ENCODE data around the gene OGFOD2. TPM values are rescaled to one million over a fixed set of nuclear protein-coding genes. Genes with fewer than 3 reads are reported as not detected.

Gene OGFOD2
- total RNA-seq, 1 donor from 2014 or later, result 20.2 TPM

DNA sequence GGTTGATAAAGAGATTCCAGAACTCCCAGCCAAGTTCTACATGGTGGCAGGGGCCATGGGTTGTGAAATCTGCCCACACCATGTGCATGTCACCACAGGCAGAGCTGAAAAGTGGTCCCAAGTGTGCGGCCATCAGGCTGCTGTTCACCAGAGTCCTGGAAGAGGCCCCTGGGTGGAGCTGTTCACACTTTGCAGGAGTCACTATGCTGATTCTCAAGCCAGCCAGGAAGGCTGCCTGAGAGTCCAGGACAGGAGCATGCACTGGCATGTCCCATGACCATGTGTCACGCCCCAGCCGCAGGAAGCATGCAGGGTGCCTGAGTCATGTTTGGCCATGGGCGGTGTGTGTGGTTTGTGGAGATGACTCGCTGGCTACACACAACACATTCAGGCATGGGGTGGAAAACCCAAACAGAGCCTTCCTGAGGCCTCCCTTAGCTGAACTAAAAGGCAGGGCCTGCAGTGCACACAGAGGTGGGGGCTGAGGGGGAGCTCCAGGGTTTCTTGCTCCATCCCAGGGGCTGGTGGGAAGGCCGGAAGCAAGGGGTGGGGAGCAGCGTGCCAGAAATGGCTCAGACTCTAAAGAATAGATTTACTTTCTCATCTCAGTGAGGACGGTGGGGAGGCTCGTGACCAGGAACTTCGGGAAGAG lies 28.2 kb upstream of the OGFOD2 start:
- peak overlapping the region; percentile 9 for H3K4me3 Mint-ChIP-seq (ENCODE audit: unreplicated experiment)
- H3K36me3 Mint-ChIP-seq (ENCODE audit: unreplicated experiment), result no peaks in the 10 kb centered on the region
- TF ChIP-seq, protein P1, sequence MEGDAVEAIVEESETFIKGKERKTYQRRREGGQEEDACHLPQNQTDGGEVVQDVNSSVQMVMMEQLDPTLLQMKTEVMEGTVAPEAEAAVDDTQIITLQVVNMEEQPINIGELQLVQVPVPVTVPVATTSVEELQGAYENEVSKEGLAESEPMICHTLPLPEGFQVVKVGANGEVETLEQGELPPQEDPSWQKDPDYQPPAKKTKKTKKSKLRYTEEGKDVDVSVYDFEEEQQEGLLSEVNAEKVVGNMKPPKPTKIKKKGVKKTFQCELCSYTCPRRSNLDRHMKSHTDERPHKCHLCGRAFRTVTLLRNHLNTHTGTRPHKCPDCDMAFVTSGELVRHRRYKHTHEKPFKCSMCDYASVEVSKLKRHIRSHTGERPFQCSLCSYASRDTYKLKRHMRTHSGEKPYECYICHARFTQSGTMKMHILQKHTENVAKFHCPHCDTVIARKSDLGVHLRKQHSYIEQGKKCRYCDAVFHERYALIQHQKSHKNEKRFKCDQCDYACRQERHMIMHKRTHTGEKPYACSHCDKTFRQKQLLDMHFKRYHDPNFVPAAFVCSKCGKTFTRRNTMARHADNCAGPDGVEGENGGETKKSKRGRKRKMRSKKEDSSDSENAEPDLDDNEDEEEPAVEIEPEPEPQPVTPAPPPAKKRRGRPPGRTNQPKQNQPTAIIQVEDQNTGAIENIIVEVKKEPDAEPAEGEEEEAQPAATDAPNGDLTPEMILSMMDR (IDR thresholded peaks at IDR 0.05), result peak; percentile 50

DNA sequence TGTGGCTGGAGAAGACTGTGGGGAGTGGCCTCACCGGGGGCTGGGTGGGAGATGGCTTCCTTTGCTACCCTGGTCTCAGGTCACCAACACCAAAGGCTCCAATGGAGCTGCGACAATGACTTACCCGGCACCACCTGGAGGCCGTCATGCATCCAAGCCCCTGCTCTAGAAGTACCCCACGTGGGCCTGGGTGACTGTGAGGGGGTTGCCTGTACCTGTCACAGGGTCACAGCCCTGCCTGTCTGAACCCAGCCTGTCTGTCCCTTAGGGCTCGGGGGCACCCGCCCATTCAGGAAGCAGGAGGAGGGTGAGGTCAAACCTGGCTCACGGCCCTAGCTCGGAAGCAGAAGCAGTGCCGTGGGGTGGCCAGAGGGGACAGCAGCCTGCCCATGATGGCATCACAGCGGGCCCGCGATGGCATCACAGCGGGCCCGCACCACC lies 27.7 kb upstream of the OGFOD2 start:
- no peaks in the 10 kb centered on the region for H3K27me3 Mint-ChIP-seq (ENCODE audit: unreplicated experiment)
- H3K36me3 Mint-ChIP-seq (ENCODE audit: unreplicated experiment), result no peaks in the 10 kb centered on the region
- peaks cover 67% of the 10 kb centered on the region for H3K4me1 Mint-ChIP-seq (ENCODE audit: unreplicated experiment)
- peak overlapping the region; percentile 98 for H3K27ac Mint-ChIP-seq (ENCODE audit: unreplicated experiment)
- no peaks in the 10 kb centered on the region for H3K9me3 Mint-ChIP-seq (ENCODE audit: unreplicated experiment)
- H3K4me3 Mint-ChIP-seq (ENCODE audit: unreplicated experiment), result no peak overlapping the region
- TF ChIP-seq, protein P1 (IDR thresholded peaks at IDR 0.05), result no peak
- no peak for DNase-seq (ENCODE audit: extremely low spot score, unreplicated experiment)

More for the DNA sequence above, 28.2 kb upstream of the OGFOD2 start:
- Mint-ChIP-seq H3K27ac (ENCODE audit: unreplicated experiment) (peak overlapping the region; percentile 98), H3K9me3 (ENCODE audit: unreplicated experiment) (no peaks in the 10 kb centered on the region), H3K4me1 (ENCODE audit: unreplicated experiment) (peaks cover 63% of the 10 kb centered on the region), H3K27me3 (ENCODE audit: unreplicated experiment) (no peaks in the 10 kb centered on the region)
- DNase-seq (ENCODE audit: extremely low spot score, unreplicated experiment), result peak; percentile 97

DNA sequence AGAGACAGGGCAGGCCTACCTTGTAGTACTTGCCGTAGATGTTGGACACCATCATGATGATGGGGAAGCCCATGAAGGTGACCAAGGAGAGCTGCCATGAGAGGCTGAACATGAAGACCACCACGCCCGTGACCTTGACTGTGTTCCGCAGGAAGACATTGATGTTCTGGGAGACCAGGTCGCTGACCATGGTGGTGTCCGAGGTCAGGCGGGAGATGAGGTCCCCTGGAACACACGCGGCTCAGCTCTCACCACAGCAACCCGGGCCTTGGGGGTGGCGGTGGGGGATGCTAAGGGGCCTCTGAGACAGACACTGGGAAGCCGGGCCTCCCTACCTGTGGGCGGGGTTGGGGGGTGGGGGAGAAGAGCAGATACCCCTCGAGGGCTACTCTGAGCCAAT lies 26.4 kb upstream of the OGFOD2 start:
- Mint-ChIP-seq H3K27ac (ENCODE audit: unreplicated experiment) (peak overlapping the region; percentile 98), H3K4me3 (ENCODE audit: unreplicated experiment) (no peak overlapping the region), H3K27me3 (ENCODE audit: unreplicated experiment) (no peaks in the 10 kb centered on the region), H3K9me3 (ENCODE audit: unreplicated experiment) (no peaks in the 10 kb centered on the region), H3K4me1 (ENCODE audit: unreplicated experiment) (peaks cover 55% of the 10 kb centered on the region), H3K36me3 (ENCODE audit: unreplicated experiment) (no peaks in the 10 kb centered on the region)
- TF ChIP-seq, protein P1 (IDR thresholded peaks at IDR 0.05), result no peak
- DNase-seq (ENCODE audit: extremely low spot score, unreplicated experiment), result no peak

DNA sequence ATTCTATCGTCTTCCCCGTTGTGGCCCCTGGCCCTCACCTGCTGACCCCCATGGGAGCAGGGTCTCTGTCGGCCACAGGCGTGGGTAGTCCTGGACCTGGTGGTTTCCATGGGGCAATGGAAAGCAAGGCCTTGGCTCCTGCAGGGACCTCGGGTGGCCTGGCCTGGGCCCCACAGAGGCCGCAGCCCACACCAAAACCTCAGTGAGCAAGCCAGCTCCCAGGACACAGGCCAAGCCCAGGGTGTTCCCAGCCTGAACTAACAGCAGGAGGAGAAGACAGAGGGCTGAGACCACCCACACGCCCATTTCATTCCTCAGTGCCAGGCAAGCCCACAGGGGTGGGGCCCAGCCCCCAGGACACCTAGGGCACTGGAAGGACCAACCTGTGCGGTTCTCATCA lies 25.6 kb upstream of the OGFOD2 start:
- TF ChIP-seq, protein P1 (IDR thresholded peaks at IDR 0.05), result no peak
- H3K9me3 Mint-ChIP-seq (ENCODE audit: unreplicated experiment), result no peaks in the 10 kb centered on the region
- no peak overlapping the region for H3K4me3 Mint-ChIP-seq (ENCODE audit: unreplicated experiment)
- DNase-seq (ENCODE audit: extremely low spot score, unreplicated experiment), result no peak
- no peak overlapping the region for H3K27ac Mint-ChIP-seq (ENCODE audit: unreplicated experiment)
- peaks cover 47% of the 10 kb centered on the region for H3K4me1 Mint-ChIP-seq (ENCODE audit: unreplicated experiment)
- no peaks in the 10 kb centered on the region for H3K27me3 Mint-ChIP-seq (ENCODE audit: unreplicated experiment)
- no peaks in the 10 kb centered on the region for H3K36me3 Mint-ChIP-seq (ENCODE audit: unreplicated experiment)

DNA sequence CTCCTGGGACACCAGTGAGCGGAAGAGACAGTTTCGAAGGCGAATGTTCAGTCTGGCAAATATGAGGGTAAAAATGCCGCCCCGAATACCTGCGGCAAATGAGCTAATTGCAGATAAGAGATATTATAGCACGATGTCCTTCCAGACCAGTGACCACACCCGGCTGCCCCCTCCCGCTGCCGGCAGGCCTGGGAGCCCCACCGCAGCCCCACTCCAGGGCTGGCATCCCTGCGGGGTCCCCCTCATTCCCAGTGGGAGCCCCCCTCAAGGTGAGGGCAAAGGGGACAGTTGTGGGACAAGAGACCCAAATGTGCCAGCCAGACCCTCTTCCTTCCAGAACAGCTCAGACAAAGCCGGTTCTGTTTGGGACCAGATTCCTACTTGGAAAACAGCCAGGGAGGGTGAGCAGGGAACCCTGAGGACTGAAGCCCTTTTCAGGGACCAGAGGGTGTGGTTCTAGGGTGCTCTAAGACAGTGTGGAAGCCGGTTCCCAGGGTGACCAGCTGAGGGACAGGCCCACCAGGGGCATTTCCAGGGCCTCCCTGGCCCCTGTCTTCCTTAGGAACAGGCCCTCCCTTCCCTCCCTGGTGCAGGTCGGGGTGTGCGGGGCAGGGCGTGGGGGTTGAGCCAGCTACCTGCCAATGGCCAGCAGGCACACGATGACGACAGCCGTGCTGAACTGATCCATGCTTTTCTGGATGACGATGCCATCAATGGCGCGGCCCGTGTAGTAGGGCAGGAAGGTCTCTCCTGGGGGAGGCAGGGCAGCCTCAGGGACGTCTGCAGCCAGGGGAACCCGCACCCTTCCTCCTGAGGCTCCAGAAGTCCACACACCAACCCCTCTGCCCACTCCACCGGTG lies 25.0 kb upstream of the OGFOD2 start:
- no peak for DNase-seq (ENCODE audit: extremely low spot score, unreplicated experiment)
- no peaks in the 10 kb centered on the region for H3K36me3 Mint-ChIP-seq (ENCODE audit: unreplicated experiment)
- no peaks in the 10 kb centered on the region for H3K9me3 Mint-ChIP-seq (ENCODE audit: unreplicated experiment)
- H3K4me3 Mint-ChIP-seq (ENCODE audit: unreplicated experiment), result no peak overlapping the region
- no peak overlapping the region for H3K27ac Mint-ChIP-seq (ENCODE audit: unreplicated experiment)
- H3K4me1 Mint-ChIP-seq (ENCODE audit: unreplicated experiment), result peaks cover 40% of the 10 kb centered on the region
- TF ChIP-seq, protein P1 (IDR thresholded peaks at IDR 0.05), result no peak
- no peaks in the 10 kb centered on the region for H3K27me3 Mint-ChIP-seq (ENCODE audit: unreplicated experiment)

Measured in osteocyte (in vitro differentiated cells).